Upper lobe of left lung (tissue), 6 donors: ENCODE results near the gene ARHGEF7. TPM values are rescaled to one million over a fixed set of nuclear protein-coding genes. Genes with fewer than 3 reads are reported as not detected.

Experiments used
- ATAC-seq, 2 donors: fragments of 200-7000 bp; cut with Tn5 transposase; one replicate each; pipeline ENCODE4 v1.9.1; 2022; ENCODE audit warnings: mild to moderate bottlenecking in 2 of 2, moderate library complexity in 2 of 2; ENCODE audit not compliant: low FRiP score in 2 of 2
- DNase-seq, 2 donors: peaks; one replicate each; pipeline ENCODE4 v3.0.0-alpha.2; 2019 to 2020
- H3K27ac ChIP-seq, 4 donors: fragments of 200-600 bp; sonication (generic); one replicate each; pipeline ENCODE4 v1.5.1; 2016 to 2019
- H3K27me3 ChIP-seq, 4 donors: fragments of 200-600 bp; sonication (generic); one replicate each; pipeline ENCODE4 v1.5.1; 2017 to 2019
- H3K36me3 ChIP-seq, 4 donors: fragments of 200-600 bp; sonication (generic); one replicate each; pipeline ENCODE4 v1.5.1; 2016 to 2019
- H3K4me1 ChIP-seq, 4 donors: fragments of 200-600 bp; sonication (generic); one replicate each; pipeline ENCODE4 v1.5.1; 2018 to 2019
- H3K4me3 ChIP-seq, 4 donors: fragments of 200-600 bp; sonication (generic); one replicate each; pipeline ENCODE4 v1.5.1; 2017 to 2019; ENCODE audit warnings: mild to moderate bottlenecking in 2 of 4, moderate library complexity in 1 of 4
- H3K9me3 ChIP-seq, 4 donors: fragments of 200-600 bp; sonication (generic); one replicate each; pipeline ENCODE4 v1.5.1; 2018 to 2019
- CTCF ChIP-seq, 6 experiments: fragments of 450-650 bp in 4 of 6; fragments of 200-600 bp in 2 of 6; sonication (generic) in 2 of 6; IDR thresholded peaks; one replicate each; pipeline ENCODE4 v1.5.1; 2016 to 2019; ENCODE audit warnings: antibody characterized with exemption in 6 of 6
- EP300 ChIP-seq, 4 donors: sonication (generic); formaldehyde crosslinking; IDR thresholded peaks; one replicate each; pipeline ENCODE4 v1.5.1; 2017; ENCODE audit warnings: antibody characterized with exemption in 4 of 4, control low read depth in 2 of 4
- POLR2A ChIP-seq, 4 donors: fragments of 450-650 bp; IDR thresholded peaks; one replicate each; pipeline ENCODE4 v1.5.1; 2016 to 2017; ENCODE audit warnings: antibody characterized with exemption in 4 of 4, mild to moderate bottlenecking in 2 of 4
- POLR2AphosphoS5 ChIP-seq, 2 donors: sonication (generic); formaldehyde crosslinking; IDR thresholded peaks; one replicate each; pipeline ENCODE4 v1.5.1; 2017; ENCODE audit warnings: antibody characterized with exemption in 2 of 2
- WGBS, 2 donors: methylation state at CpG; one replicate each; pipeline ENCODE4 v1.1.5; 2017 to 2018; 5-methylcytosine and 5-hydroxymethylcytosine counted together
- total RNA-seq, 6 donors: library from RNA; depleted of rRNA in 4 of 6; stranded (reverse); fragments of >200 nt in 4 of 6; gene quantifications; one replicate each; pipeline versions ENCODE4 v1.1.0 to v1.2.1, GENCODE V29; 2016 to 2021
- donor health status: DM: no; HTN: no; CAD: no; lungs with moderate emphysema.
- donor health status: DM: no; HTN: yes; CAD: no; lungs with severe emphysema.

ARHGEF7 gene
- total RNA-seq, 6 donors from 2014 or later, result 50.3 to 130 (median 67.4) TPM

- DNase-seq, result no peak
- TF ChIP-seq CTCF (IDR thresholded peaks at IDR 0.05), result no peak
- Histone ChIP-seq H3K9me3 (peaks cover 0 to 12% (median 2%) of the 10 kb centered on the region in 4 donors), H3K27me3 (no peaks in the 10 kb centered on the region), H3K4me1 (no peaks in the 10 kb centered on the region), H3K36me3 (peaks cover 0 to 4% (median 0%) of the 10 kb centered on the region in 4 donors), H3K4me3 (no peak overlapping the region), H3K27ac (no peak overlapping the region)
- ATAC-seq, result no peak
- WGBS, 2 donors, result 84% methylated on average over 5 to 15 of the region's 15 CpGs
Observed at GRCh38 chr13:111315347-111315995, 200.4 kb downstream of the ARHGEF7 start.

- Histone ChIP-seq H3K27ac (no peak overlapping the region), H3K27me3 (no peaks in the 10 kb centered on the region), H3K9me3 (peaks cover 0 to 12% (median 2%) of the 10 kb centered on the region in 4 donors), H3K4me3 (no peak overlapping the region), H3K4me1 (no peaks in the 10 kb centered on the region), H3K36me3 (peaks cover 0 to 4% (median 0%) of the 10 kb centered on the region in 4 donors)
- DNase-seq (no peak), ATAC-seq (no peak)
- WGBS, 2 donors, result 73 to 79% methylated on average over 11 to 12 of the region's 12 CpGs
- TF ChIP-seq CTCF (IDR thresholded peaks at IDR 0.05) (no peak), POLR2AphosphoS5 (IDR thresholded peaks at IDR 0.05) (no peak), POLR2A (IDR thresholded peaks at IDR 0.05) (no peak), EP300 (IDR thresholded peaks at IDR 0.05) (no peak)
Observed at GRCh38 chr13:111316161-111316730, 201.1 kb downstream of the ARHGEF7 start.

- ATAC-seq (no peak), DNase-seq (no peak)
- peaks cover 0 to 4% (median 0%) of the 10 kb centered on the region in 4 donors for H3K36me3 ChIP-seq
- H3K9me3 ChIP-seq, result peaks cover 0 to 10% (median 2%) of the 10 kb centered on the region in 4 donors
- no peaks in the 10 kb centered on the region for H3K27me3 ChIP-seq
- no peaks in the 10 kb centered on the region for H3K4me1 ChIP-seq
- 91 to 94% methylated on average over 14 of the region's 14 CpGs for WGBS, 2 donors
- no peak overlapping the region for H3K4me3 ChIP-seq
- TF ChIP-seq POLR2A (IDR thresholded peaks at IDR 0.05) (no peak), EP300 (IDR thresholded peaks at IDR 0.05) (no peak)
- H3K27ac ChIP-seq, result no peak overlapping the region
Observed at GRCh38 chr13:111317042-111317550, 202.0 kb downstream of the ARHGEF7 start.

GRCh38 chr13:111317571-111318345, 202.6 kb downstream of the ARHGEF7 start:
- DNase-seq, result no peak
- ATAC-seq, result no peak
- WGBS, 2 donors, result 83 to 89% methylated on average over 28 of the region's 29 CpGs
- H3K27ac ChIP-seq, result no peak overlapping the region
- no peaks in the 10 kb centered on the region for H3K27me3 ChIP-seq
- TF ChIP-seq POLR2AphosphoS5 (IDR thresholded peaks at IDR 0.05) (no peak), CTCF (IDR thresholded peaks at IDR 0.05) (no peak), EP300 (IDR thresholded peaks at IDR 0.05) (no peak), POLR2A (IDR thresholded peaks at IDR 0.05) (no peak)
- H3K36me3 ChIP-seq, result peaks cover 0 to 4% (median 0%) of the 10 kb centered on the region in 4 donors
- peaks cover 0 to 3% (median under 1%) of the 10 kb centered on the region in 4 donors for H3K9me3 ChIP-seq
- no peak overlapping the region for H3K4me3 ChIP-seq
- H3K4me1 ChIP-seq, result no peaks in the 10 kb centered on the region

- Histone ChIP-seq H3K27me3 (no peaks in the 10 kb centered on the region), H3K4me3 (no peak overlapping the region), H3K4me1 (no peaks in the 10 kb centered on the region), H3K27ac (no peak overlapping the region), H3K36me3 (peaks cover 0 to 4% (median 0%) of the 10 kb centered on the region in 4 donors), H3K9me3 (no peaks in the 10 kb centered on the region)
- no peak for DNase-seq
- no peak for TF ChIP-seq POLR2AphosphoS5 (IDR thresholded peaks at IDR 0.05)
- 68 to 91% methylated on average over 5 to 13 of the region's 13 CpGs for WGBS, 2 donors
- ATAC-seq, result no peak
Observed at GRCh38 chr13:111318386-111318785, 203.3 kb downstream of the ARHGEF7 start.
